Spleen (tissue), 11 donors: ENCODE data around the gene IL22RA1. TPM values are rescaled to one million over a fixed set of nuclear protein-coding genes. Genes with fewer than 3 reads are reported as not detected.

Experiments used
- DNase-seq: peaks from one replicate; pipeline ENCODE4 v3.0.0-alpha.2; 2020
- H3K27ac ChIP-seq, 8 donors: fragments of 200-600 bp; sonication (generic) in 7 of 8; 1 replicate in 4 of 8; 2 replicates in 4 of 8; pipeline versions ENCODE4 v1.5.0 to v1.8.0; 2016 to 2021; ENCODE audit warnings: inconsistent platforms in 4 of 8, mild to moderate bottlenecking in 4 of 8, moderate library complexity in 1 of 8
- H3K27me3 ChIP-seq, 7 donors: fragments of 200-600 bp; sonication (generic) in 6 of 7; replicated peaks in 1 of 7; 1 replicate in 4 of 7; 2 replicates in 3 of 7; pipeline versions ENCODE4 v1.5.0 to v1.8.0; 2016 to 2021; ENCODE audit warnings: inconsistent platforms in 3 of 7, mild to moderate bottlenecking in 1 of 7
- H3K36me3 ChIP-seq, 6 donors: fragments of 200-600 bp; sonication (generic) in 5 of 6; 1 replicate in 4 of 6; 2 replicates in 2 of 6; pipeline versions ENCODE4 v1.5.0 to v1.8.0; 2016 to 2021; ENCODE audit warnings: inconsistent platforms in 2 of 6
- H3K4me1 ChIP-seq, 6 donors: fragments of 200-600 bp; sonication (generic) in 5 of 6; 1 replicate in 3 of 6; 2 replicates in 3 of 6; pipeline versions ENCODE4 v1.5.0 to v1.8.0; 2016 to 2021; ENCODE audit warnings: inconsistent platforms in 3 of 6
- H3K4me3 ChIP-seq, 8 donors: fragments of 200-600 bp; sonication (generic) in 7 of 8; 1 replicate in 4 of 8; 2 replicates in 4 of 8; pipeline versions ENCODE4 v1.5.0 to v1.8.0; 2016 to 2021; ENCODE audit warnings: inconsistent platforms in 4 of 8, mild to moderate bottlenecking in 4 of 8, moderate library complexity in 2 of 8
- H3K9me3 ChIP-seq, 8 donors: fragments of 200-600 bp; sonication (generic) in 7 of 8; 1 replicate in 4 of 8; 2 replicates in 4 of 8; pipeline versions ENCODE4 v1.5.0 to v1.8.0; 2016 to 2021; ENCODE audit warnings: inconsistent platforms in 4 of 8
- POLR2A ChIP-seq, 3 donors: fragments of 450-650 bp; IDR thresholded peaks; one replicate each; pipeline ENCODE4 v1.5.1; 2017; ENCODE audit warnings: antibody characterized with exemption in 3 of 3, mild to moderate bottlenecking in 1 of 3
- POLR2AphosphoS5 ChIP-seq, 3 donors: sonication (generic); formaldehyde crosslinking; IDR thresholded peaks; one replicate each; pipeline ENCODE4 v1.5.1; 2017; ENCODE audit warnings: antibody characterized with exemption in 3 of 3
- WGBS, 5 donors: extraction: QIAGEN DNeasy Blood & Tissue Kit in 3 of 5; methylation state at CpG; one replicate each; pipeline versions ENCODE4 v1.1.5 to v1.1.7; 2013 to 2018; 5-methylcytosine and 5-hydroxymethylcytosine counted together
- intact Hi-C: fragments of 100-400 bp; cut with DNase I; formaldehyde crosslinking; loops from one replicate; pipeline ENCODE4 v1.15.0; 2023; ENCODE audit warnings: low total_unique reads
- polyA plus RNA-seq, 3 donors: library from polyadenylated mRNA; stranded (reverse); fragments of 200-250 nt; gene quantifications; one replicate each; pipeline ENCODE4 v1.2.1, GENCODE V29; 2013
- total RNA-seq, 7 donors: library from RNA; depleted of rRNA in 3 of 7; stranded (reverse); fragments of >200 nt in 3 of 7; fragmentation: NEBNext Ultra II Directional in 4 of 7; extraction: Animal tissue kit (Norgen Biotek cat#: 25700) in 4 of 7; gene quantifications; one replicate each; pipeline versions ENCODE4 v1.1.0 to v1.2.1, GENCODE V29; 2016 to 2021
- TF ChIP-seq, protein P1 (sequence below), 11 experiments: fragments of 200-600 bp in 7 of 11; fragments of 450-650 bp in 4 of 11; sonication (generic) in 4 of 11; IDR thresholded peaks in 8 of 11; conservative IDR thresholded peaks in 3 of 11; 1 replicate in 7 of 11; 2 replicates in 4 of 11; pipeline versions ENCODE4 v1.4.0 to v1.8.0; 2016 to 2021; ENCODE audit warnings: antibody characterized with exemption in 11 of 11, inconsistent platforms in 4 of 11, mild to moderate bottlenecking in 1 of 11
- donor health status: healthy with polysubstance abuse.
- donor health status: DM: no; HTN: no; CAD: no; lungs with moderate emphysema.
- donor health status: DM: no; HTN: no; CAD: no.
- donor health status: Bipolar disorder and iron deficiency.
- donor health status: healthy.
- donor health status: DM: no; HTN: no; CAD: no.
- donor health status: DM: yes; HTN: yes; CAD: no.

The IL22RA1 gene
- total and polyA plus RNA-seq, 10 donors: not detected

GRCh38 chr1:24119489-24119858, 23.5 kb downstream of the IL22RA1 start:
- intact Hi-C loops: no loop called here
- Histone ChIP-seq H3K4me3 (no peak overlapping the region), H3K36me3 (no peaks in the 10 kb centered on the region), H3K9me3 (no peaks in the 10 kb centered on the region), H3K4me1 (peaks cover 0 to 7% (median 2%) of the 10 kb centered on the region in 6 donors), H3K27me3 (peaks cover 0 to 60% (median 0%) of the 10 kb centered on the region in 7 donors), H3K27ac (no peak overlapping the region)
- no peak for DNase-seq
- TF ChIP-seq POLR2A (IDR thresholded peaks at IDR 0.05): no peak
- TF ChIP-seq, protein P1, sequence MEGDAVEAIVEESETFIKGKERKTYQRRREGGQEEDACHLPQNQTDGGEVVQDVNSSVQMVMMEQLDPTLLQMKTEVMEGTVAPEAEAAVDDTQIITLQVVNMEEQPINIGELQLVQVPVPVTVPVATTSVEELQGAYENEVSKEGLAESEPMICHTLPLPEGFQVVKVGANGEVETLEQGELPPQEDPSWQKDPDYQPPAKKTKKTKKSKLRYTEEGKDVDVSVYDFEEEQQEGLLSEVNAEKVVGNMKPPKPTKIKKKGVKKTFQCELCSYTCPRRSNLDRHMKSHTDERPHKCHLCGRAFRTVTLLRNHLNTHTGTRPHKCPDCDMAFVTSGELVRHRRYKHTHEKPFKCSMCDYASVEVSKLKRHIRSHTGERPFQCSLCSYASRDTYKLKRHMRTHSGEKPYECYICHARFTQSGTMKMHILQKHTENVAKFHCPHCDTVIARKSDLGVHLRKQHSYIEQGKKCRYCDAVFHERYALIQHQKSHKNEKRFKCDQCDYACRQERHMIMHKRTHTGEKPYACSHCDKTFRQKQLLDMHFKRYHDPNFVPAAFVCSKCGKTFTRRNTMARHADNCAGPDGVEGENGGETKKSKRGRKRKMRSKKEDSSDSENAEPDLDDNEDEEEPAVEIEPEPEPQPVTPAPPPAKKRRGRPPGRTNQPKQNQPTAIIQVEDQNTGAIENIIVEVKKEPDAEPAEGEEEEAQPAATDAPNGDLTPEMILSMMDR (IDR thresholded peaks at IDR 0.05 in 8 of 11, conservative IDR thresholded peaks at IDR 0.05 in 3 of 11): no peak
- no peak for TF ChIP-seq POLR2AphosphoS5 (IDR thresholded peaks at IDR 0.05)
- 48 to 69% (median 63%) methylated on average over 5 of the region's 5 CpGs for WGBS, 5 donors

GRCh38 chr1:24118410-24119242, 24.3 kb downstream of the IL22RA1 start:
- no peak for TF ChIP-seq POLR2A (IDR thresholded peaks at IDR 0.05)
- H3K4me3 ChIP-seq: no peak overlapping the region
- H3K36me3 ChIP-seq: no peaks in the 10 kb centered on the region
- WGBS, 5 donors: 67 to 82% (median 72%) methylated on average over 8 of the region's 8 CpGs
- intact Hi-C loops: no loop called here
- DNase-seq: peak; percentile 39
- H3K4me1 ChIP-seq: peaks cover 0 to 7% (median 2%) of the 10 kb centered on the region in 6 donors
- no peak overlapping the region for H3K27ac ChIP-seq
- H3K9me3 ChIP-seq: no peaks in the 10 kb centered on the region
- H3K27me3 ChIP-seq: peaks cover 0 to 69% (median 0%) of the 10 kb centered on the region in 7 donors

DNA sequence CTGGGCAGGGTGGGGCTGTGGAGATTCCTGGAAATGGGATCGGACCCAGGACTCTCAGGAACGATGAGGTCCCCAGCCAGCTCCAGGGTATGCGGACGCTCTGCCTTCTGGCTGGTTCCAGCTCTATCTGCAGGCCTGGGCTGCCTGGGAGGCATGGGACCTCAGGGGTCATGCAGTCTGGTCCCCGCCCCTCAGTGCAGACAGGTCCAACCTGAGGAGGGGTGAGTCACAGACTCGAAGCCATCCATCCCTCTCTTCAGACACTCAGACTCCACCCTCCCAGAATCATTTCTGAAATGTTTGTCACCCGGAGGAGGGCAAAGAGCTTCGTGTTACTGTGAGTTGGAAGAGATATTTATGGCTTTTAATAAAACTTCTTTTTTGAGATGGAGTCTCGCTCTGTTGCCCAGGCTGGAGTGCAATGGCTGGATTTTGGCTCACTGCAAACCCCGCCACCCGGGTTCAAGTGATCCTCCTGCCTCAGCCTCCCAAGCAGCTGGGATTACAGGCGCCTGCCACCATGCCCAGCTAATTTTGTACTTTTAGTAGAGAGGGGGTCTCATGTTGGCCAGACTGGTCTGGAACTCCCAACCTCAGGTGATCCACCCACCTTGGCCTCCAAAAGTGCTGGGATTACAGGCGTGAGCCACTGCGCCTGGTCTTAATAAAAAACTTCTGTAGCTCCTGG, 25.1 kb downstream of the IL22RA1 start:
- no peak overlapping the region for H3K27ac ChIP-seq
- H3K9me3 ChIP-seq: no peaks in the 10 kb centered on the region
- H3K36me3 ChIP-seq: no peaks in the 10 kb centered on the region
- WGBS, 5 donors: 78 to 88% (median 84%) methylated on average over 13 to 14 of the region's 14 CpGs
- H3K4me3 ChIP-seq: no peak overlapping the region
- peaks cover 0 to 8% (median 2%) of the 10 kb centered on the region in 6 donors for H3K4me1 ChIP-seq
- TF ChIP-seq POLR2A (IDR thresholded peaks at IDR 0.05): no peak
- TF ChIP-seq, protein P1 (IDR thresholded peaks at IDR 0.05 in 8 of 11, conservative IDR thresholded peaks at IDR 0.05 in 3 of 11): no peak
- no peak for TF ChIP-seq POLR2AphosphoS5 (IDR thresholded peaks at IDR 0.05)
- DNase-seq: peak; percentile 25
- intact Hi-C loops: no loop called here
- H3K27me3 ChIP-seq: peaks cover 0 to 74% (median 0%) of the 10 kb centered on the region in 7 donors

DNA sequence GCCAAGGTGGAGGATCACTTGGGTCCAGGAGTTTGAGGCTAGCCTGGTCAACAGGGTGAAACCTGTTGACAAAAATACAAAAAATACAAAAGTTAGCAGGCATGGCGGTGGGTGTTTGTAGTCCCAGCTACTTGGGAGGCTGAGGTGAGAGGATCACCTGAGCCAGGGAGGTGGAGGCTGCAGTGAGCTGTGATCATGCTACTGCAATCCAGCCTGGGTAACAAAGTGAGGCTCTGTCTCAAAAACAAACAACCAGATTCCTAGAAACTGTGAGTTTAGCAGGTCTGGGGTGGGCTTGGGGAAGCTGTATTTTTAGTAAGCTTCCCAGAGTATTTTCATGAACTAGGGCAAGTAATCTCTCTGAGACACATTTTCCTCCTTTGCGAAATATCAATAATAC, 25.8 kb downstream of the IL22RA1 start:
- Histone ChIP-seq H3K27ac (no peak overlapping the region), H3K27me3 (peaks cover 0 to 82% (median 0%) of the 10 kb centered on the region in 7 donors), H3K4me1 (peaks cover 0 to 15% (median 7%) of the 10 kb centered on the region in 6 donors), H3K4me3 (no peak overlapping the region), H3K9me3 (no peaks in the 10 kb centered on the region), H3K36me3 (no peaks in the 10 kb centered on the region)
- no peak for DNase-seq
- WGBS, 5 donors: 93 to 96% (median 96%) methylated on average over 2 of the region's 2 CpGs
- intact Hi-C loops: no loop called here
- TF ChIP-seq POLR2A (IDR thresholded peaks at IDR 0.05) (no peak), POLR2AphosphoS5 (IDR thresholded peaks at IDR 0.05) (no peak)
- TF ChIP-seq, protein P1 (IDR thresholded peaks at IDR 0.05 in 8 of 11, conservative IDR thresholded peaks at IDR 0.05 in 3 of 11): no peak
